B cell (primary cell): ENCODE results near the gene RABL6. TPM values are rescaled to one million over a fixed set of nuclear protein-coding genes. Genes with fewer than 3 reads are reported as not detected.
"Not testable (repeated sequence)": the region's sequence is repeated elsewhere in the genome, so short reads cannot be mapped to it uniquely, and the experiment has no call there.

Experiments
- ATAC-seq: fragments of 200-7000 bp; cut with Tn5 transposase; one replicate; pipeline ENCODE4 v1.10.0; 2021; ENCODE audit warnings: low read depth, mild to moderate bottlenecking, moderate number of reproducible peaks, moderate library complexity
- CTCF ChIA-PET: fragments of 350-600 bp; sonication (Branson Sonifier 250); formaldehyde crosslinking; loops from one replicate; lab custom pipeline; 2021; ENCODE audit warnings: antibody characterized with exemption, inconsistent platforms; lab: Charles Lee
- POLR2A ChIA-PET: fragments of 350-600 bp; sonication (Branson Sonifier 250); formaldehyde crosslinking; loops from one replicate; lab custom pipeline; 2021; ENCODE audit warnings: antibody characterized with exemption; lab: Charles Lee
- DNase-seq: peaks from one replicate; pipeline ENCODE4 v3.0.0; 2013
- H2AFZ ChIP-seq: 2 replicates; pipeline ENCODE4 v1.6.1; 2012; ENCODE audit warnings: mild to moderate bottlenecking, low read depth, low read length; ENCODE audit not compliant: insufficient read depth, poor library complexity, severe bottlenecking
- H3K27ac ChIP-seq, 2 donors: 1 replicate in 1 of 2; 2 replicates in 1 of 2; pipeline ENCODE4 v1.5.1; 2012 to 2013; ENCODE audit warnings: low read length in 2 of 2, mild to moderate bottlenecking in 2 of 2, moderate library complexity in 1 of 2
- H3K27me3 ChIP-seq, 4 experiments: fragments of 200-600 bp in 1 of 4; sonication (generic) in 1 of 4; replicated peaks in 1 of 4; 1 replicate in 2 of 4; 2 replicates in 2 of 4; pipeline versions ENCODE4 v1.6.1 to v1.7.0; 2013 to 2016; ENCODE audit warnings: low read length in 3 of 4, mild to moderate bottlenecking in 2 of 4, mixed read lengths in 1 of 4, moderate library complexity in 1 of 4; ENCODE audit not compliant: insufficient read depth in 4 of 4, control insufficient read depth in 3 of 4; ENCODE audit errors: control extremely low read depth in 1 of 4
- H3K36me3 ChIP-seq, 2 experiments: replicated peaks in 1 of 2; 1 replicate in 1 of 2; 2 replicates in 1 of 2; pipeline versions ENCODE4 v1.6.1 to v1.7.1; 2013; ENCODE audit warnings: low read length in 1 of 2; ENCODE audit not compliant: insufficient read depth in 2 of 2, control insufficient read depth in 1 of 2; ENCODE audit errors: control extremely low read depth in 1 of 2, extremely low read depth in 1 of 2
- H3K4me1 ChIP-seq, 2 donors: fragments of 200-600 bp in 1 of 2; sonication (generic) in 1 of 2; 1 replicate in 1 of 2; 2 replicates in 1 of 2; pipeline versions ENCODE4 v1.5.1 to v1.6.1; 2013 to 2017; ENCODE audit warnings: low read length in 2 of 2; ENCODE audit not compliant: control insufficient read depth in 2 of 2, insufficient read depth in 2 of 2
- H3K4me2 ChIP-seq: replicated peaks from 2 replicates; pipeline ENCODE3; 2012; ENCODE audit warnings: mild to moderate bottlenecking, low read depth, low read length; ENCODE audit not compliant: poor library complexity, severe bottlenecking
- H3K4me3 ChIP-seq, 5 experiments: fragments of 200-600 bp in 1 of 5; sonication (generic) in 1 of 5; 1 replicate in 3 of 5; 2 replicates in 2 of 5; pipeline versions ENCODE4 v1.5.1 to v1.7.0; 2011 to 2016; ENCODE audit warnings: low read length in 4 of 5, mild to moderate bottlenecking in 4 of 5, low read depth in 2 of 5, control low read depth in 1 of 5, moderate library complexity in 1 of 5; ENCODE audit not compliant: insufficient read depth in 1 of 5; ENCODE audit errors: control extremely low read depth in 1 of 5, extremely low read depth in 1 of 5
- H3K79me2 ChIP-seq: fragments of 200-600 bp; sonication (generic); one replicate; pipeline ENCODE4 v1.6.0; 2016; ENCODE audit warnings: low read length; ENCODE audit not compliant: control insufficient read depth, insufficient read depth
- H3K9ac ChIP-seq: fragments of 200-600 bp; sonication (generic); 2 replicates; pipeline ENCODE4 v1.6.1; 2017; ENCODE audit warnings: mild to moderate bottlenecking, low read length, moderate library complexity
- H3K9me3 ChIP-seq, 3 donors: one replicate each; pipeline versions ENCODE4 v1.6.1 to v1.7.1; 2013; ENCODE audit warnings: low read length in 2 of 3; ENCODE audit not compliant: control insufficient read depth in 2 of 3, insufficient read depth in 1 of 3; ENCODE audit errors: control extremely low read depth in 1 of 3
- H4K20me1 ChIP-seq: 2 replicates; pipeline ENCODE4 v1.6.0; 2012; ENCODE audit warnings: mild to moderate bottlenecking, low read length; ENCODE audit not compliant: insufficient read depth, control insufficient read depth, poor library complexity, severe bottlenecking
- H3K27ac Mint-ChIP-seq: one replicate; pipeline ENCODE4 v1.8.0; 2021; ENCODE audit warnings: mixed read lengths
- H3K27me3 Mint-ChIP-seq: one replicate; pipeline ENCODE4 v1.8.0; 2021; ENCODE audit warnings: mixed read lengths
- H3K4me1 Mint-ChIP-seq: one replicate; pipeline ENCODE4 v1.8.0; 2021; ENCODE audit warnings: mixed read lengths
- H3K4me3 Mint-ChIP-seq: one replicate; pipeline ENCODE4 v1.8.0; 2021; ENCODE audit warnings: mixed read lengths
- H3K9me3 Mint-ChIP-seq: one replicate; pipeline ENCODE4 v1.8.0; 2022; ENCODE audit warnings: mixed read lengths; ENCODE audit not compliant: insufficient read depth
- CTCF ChIP-seq: fragments of 200-600 bp; IDR thresholded peaks from one replicate; pipeline ENCODE4 v1.8.0; 2022; ENCODE audit warnings: antibody characterized with exemption, mild to moderate bottlenecking
- WGBS: methylation state at CpG from one replicate; pipeline ENCODE4 v1.1.5; 2013; ENCODE audit warnings: missing lambda C conversion rate; ENCODE audit not compliant: insufficient coverage; 5-methylcytosine and 5-hydroxymethylcytosine counted together
- intact Hi-C: fragments of 100-400 bp; cut with micrococcal nuclease; formaldehyde crosslinking; loops from one replicate; pipeline ENCODE4 v1.10.0; 2022
- polyA plus RNA-seq: library from polyadenylated mRNA; depleted of rRNA; stranded (reverse); fragments of >200 nt; gene quantifications from 2 replicates; pipeline ENCODE4 v1.2.3, GENCODE V29; 2012
- total RNA-seq, 2 donors: library from RNA; stranded (reverse); fragments of 120-200 nt in 1 of 2; gene quantifications; 1 replicate in 1 of 2; 2 replicates in 1 of 2; pipeline versions ENCODE4 v1.2.3 to v1.2.4, GENCODE V29; 2013 to 2022

The RABL6 gene
- total and polyA plus RNA-seq, 2 donors (not counting 1 experiment from before 2014, with no cell fraction given) = 33.6 to 70.5 TPM

GRCh38 chr9:136842380-136842948 lies 34.7 kb downstream of the RABL6 start, which contains the start of gene AJM1:
Gene AJM1, plus strand, starts transcription at chr9:136842478. Its CDS starts 1,937 bp downstream, at chr9:136844415.
- not testable (repeated sequence) for H3K36me3 ChIP-seq, H3K27ac ChIP-seq, H3K27me3 Mint-ChIP-seq, H3K9me3 Mint-ChIP-seq, H3K79me2 ChIP-seq
- peaks cover 0 to 20% (median 0%) of the 10 kb centered on the region in 3 donors for H3K9me3 ChIP-seq
- peak; percentile 86 for ATAC-seq
- H3K27ac Mint-ChIP-seq = peak within 1 kb of the TSS; percentile 81
- peaks cover 31 to 36% of the 10 kb centered on the region in 2 donors for H3K4me1 ChIP-seq
- DNase-seq = peak; percentile 88
- peak within 1 kb of the TSS; percentile 92 for H3K4me3 Mint-ChIP-seq
- H3K9ac ChIP-seq = peak within 1 kb of the TSS; percentile 87
- H3K27me3 ChIP-seq = peaks cover 0 to 30% (median 7%) of the 10 kb centered on the region in 4 experiments
- peaks cover 16% of the 10 kb centered on the region for H3K4me1 Mint-ChIP-seq
- H4K20me1 ChIP-seq = peaks cover 24% of the 10 kb centered on the region
- peak within 1 kb of the TSS in 4 of 5 experiments; percentile 66 to 84 (median 74) for H3K4me3 ChIP-seq
- TF ChIP-seq CTCF = peak; percentile 91
- ChIA-PET POLR2A (interaction anchor here (0.6 to 1.8 kb wide), 10 partner anchors 9 to 833 kb away, joined by 3 to 7 read pairs (median 4); partner anchors contain the start of genes EXD3, NOXA1, PAXX and RABL6), CTCF (interaction anchor here (0.5 to 3.6 kb wide), 40 partner anchors 9 to 228 kb away, joined by 3 to 29 read pairs (median 4); partner anchors contain the start of genes ABCA2, CLIC3, EDF1 and FBXW5)
- peak within 1 kb of the TSS; percentile 89 for H3K4me2 ChIP-seq
- intact Hi-C loops = loop anchor here (1.0 to 2.0 kb wide), 3 partner anchors 36 to 192 kb away; partner anchors contain the start of gene RABL6
- peak within 1 kb of the TSS; percentile 80 for H2AFZ ChIP-seq
- WGBS = 0% methylated on average over 19 of the region's 27 CpGs

GRCh38 chr9:136843159-136843800 lies 35.5 kb downstream of the RABL6 start:
- H2AFZ ChIP-seq, H3K9me3 Mint-ChIP-seq, H3K27ac ChIP-seq, H3K36me3 ChIP-seq, H3K79me2 ChIP-seq, H3K27me3 Mint-ChIP-seq: not testable (repeated sequence)
- ChIA-PET POLR2A (interaction anchor here (0.6 to 1.8 kb wide), 6 partner anchors 9 to 397 kb away, joined by 3 to 6 read pairs (median 4); partner anchors contain the start of genes RABL6 and TUBB4B), CTCF (interaction anchor here (1.0 to 3.6 kb wide), 22 partner anchors 9 to 192 kb away, joined by 3 to 29 read pairs (median 5); partner anchors contain the start of genes ABCA2, FBXW5, FUT7 and RABL6)
- Histone ChIP-seq H3K4me3 (peak overlapping the region in 2 of 5 experiments; percentile 24 to 29), H3K9ac (peak overlapping the region; percentile 29), H4K20me1 (peaks cover 24% of the 10 kb centered on the region), H3K4me2 (peak overlapping the region; percentile 60), H3K4me1 (peaks cover 39 to 44% of the 10 kb centered on the region in 2 donors), H3K9me3 (peaks cover 0 to 25% (median 0%) of the 10 kb centered on the region in 3 donors), H3K27me3 (peaks cover 0 to 38% (median 11%) of the 10 kb centered on the region in 4 experiments)
- DNase-seq (peak; percentile 45), ATAC-seq (peak; percentile 20)
- WGBS = 17% methylated on average over 19 of the region's 21 CpGs
- Mint-ChIP-seq H3K27ac (peak overlapping the region; percentile 78), H3K4me1 (peaks cover 22% of the 10 kb centered on the region), H3K4me3 (peak overlapping the region; percentile 82)
- intact Hi-C loops = loop anchor here (2.0 kb wide), 2 partner anchors 36 to 192 kb away; partner anchors contain the start of gene RABL6
